NT2/D1 (cell line): Measurements from ENCODE around the gene IL22RA2.

Experiments
- DNase-seq: peaks from one replicate; pipeline ENCODE4 v3.0.0-alpha.2; 2011; ENCODE audit warnings: low read depth, low spot score
- H3K27me3 ChIP-seq: 2 replicates; pipeline ENCODE4 v1.6.0; 2011; ENCODE audit warnings: mild to moderate bottlenecking; ENCODE audit not compliant: insufficient read length, insufficient read depth
- H3K36me3 ChIP-seq: 2 replicates; pipeline ENCODE4 v1.6.1; 2011; ENCODE audit warnings: mild to moderate bottlenecking, low read length, mixed read lengths; ENCODE audit not compliant: insufficient read depth, insufficient read length
- H3K4me1 ChIP-seq: 2 replicates; pipeline ENCODE4 v1.5.1; 2011; ENCODE audit not compliant: insufficient read depth, insufficient read length
- H3K4me3 ChIP-seq: 2 replicates; pipeline ENCODE4 v1.5.1; 2011; ENCODE audit warnings: low read depth; ENCODE audit not compliant: insufficient read length
- H3K9ac ChIP-seq: 2 replicates; pipeline ENCODE4 v1.6.0; 2011; ENCODE audit warnings: low read depth; ENCODE audit not compliant: insufficient read length
- H3K9me3 ChIP-seq: 2 replicates; pipeline ENCODE4 v1.5.1; 2011; ENCODE audit warnings: mild to moderate bottlenecking, low read length; ENCODE audit not compliant: insufficient read depth
- SUZ12 ChIP-seq: IDR thresholded peaks from 2 replicates; pipeline ENCODE4 v1.6.1; 2011; ENCODE audit not compliant: insufficient read length, insufficient read depth; ENCODE audit errors: extremely low read depth
- YY1 ChIP-seq: IDR thresholded peaks from 2 replicates; pipeline ENCODE4 v1.6.1; 2011; ENCODE audit not compliant: insufficient read length, insufficient read depth
- ZNF274 ChIP-seq: IDR thresholded peaks from 2 replicates; pipeline ENCODE4 v1.6.1; 2011; ENCODE audit warnings: mild to moderate bottlenecking, low read depth, low read length

The IL22RA2 gene

GRCh38 chr6:137185290-137185689 lies 11.8 kb upstream of the IL22RA2 start:
- TF ChIP-seq SUZ12 (no peak), YY1 (no peak), ZNF274 (no peak)
- Histone ChIP-seq H3K4me3 (no peak overlapping the region), H3K9me3 (peaks cover 95% of the 10 kb centered on the region), H3K4me1 (no peaks in the 10 kb centered on the region), H3K9ac (no peak overlapping the region), H3K27me3 (no peaks in the 10 kb centered on the region), H3K36me3 (no peaks in the 10 kb centered on the region)
- no peak for DNase-seq

- TF ChIP-seq SUZ12 (no peak), YY1 (no peak), ZNF274 (no peak)
- Histone ChIP-seq H3K4me1 (no peaks in the 10 kb centered on the region), H3K36me3 (no peaks in the 10 kb centered on the region), H3K4me3 (no peak overlapping the region), H3K9ac (no peak overlapping the region), H3K9me3 (peaks cover 77% of the 10 kb centered on the region), H3K27me3 (no peaks in the 10 kb centered on the region)
- DNase-seq = no peak
These were observed 9.2 kb upstream of the IL22RA2 start for GRCh38 chr6:137182654-137183073.

- no peak for DNase-seq
- no peak for TF ChIP-seq YY1
- no peak for TF ChIP-seq ZNF274
- no peak for TF ChIP-seq SUZ12
- H3K27me3 ChIP-seq = no peaks in the 10 kb centered on the region
- H3K9me3 ChIP-seq = peaks cover 74% of the 10 kb centered on the region
- no peaks in the 10 kb centered on the region for H3K4me1 ChIP-seq
- H3K4me3 ChIP-seq = no peak overlapping the region
- no peaks in the 10 kb centered on the region for H3K36me3 ChIP-seq
- H3K9ac ChIP-seq = no peak overlapping the region
These were observed 8.6 kb upstream of the IL22RA2 start for GRCh38 chr6:137181891-137182653.

GRCh38 chr6:137177611-137178010 lies 4.2 kb upstream of the IL22RA2 start:
- Histone ChIP-seq H3K9ac (no peak overlapping the region), H3K4me3 (no peak overlapping the region), H3K4me1 (no peaks in the 10 kb centered on the region), H3K27me3 (no peaks in the 10 kb centered on the region), H3K36me3 (no peaks in the 10 kb centered on the region), H3K9me3 (peaks cover 40% of the 10 kb centered on the region)
- TF ChIP-seq ZNF274 (no peak), SUZ12 (no peak), YY1 (no peak)
- DNase-seq = no peak

GRCh38 chr6:137176729-137177128 lies 3.3 kb upstream of the IL22RA2 start:
- H3K4me1 ChIP-seq = no peaks in the 10 kb centered on the region
- peaks cover 31% of the 10 kb centered on the region for H3K9me3 ChIP-seq
- H3K4me3 ChIP-seq = no peak overlapping the region
- no peaks in the 10 kb centered on the region for H3K36me3 ChIP-seq
- TF ChIP-seq SUZ12 (no peak), ZNF274 (no peak), YY1 (no peak)
- H3K27me3 ChIP-seq = no peaks in the 10 kb centered on the region
- no peak overlapping the region for H3K9ac ChIP-seq
- no peak for DNase-seq

GRCh38 chr6:137175868-137176245 lies 2.4 kb upstream of the IL22RA2 start:
- H3K36me3 ChIP-seq = no peaks in the 10 kb centered on the region
- TF ChIP-seq ZNF274 (no peak), SUZ12 (no peak), YY1 (no peak)
- H3K4me3 ChIP-seq = no peak overlapping the region
- no peaks in the 10 kb centered on the region for H3K4me1 ChIP-seq
- peaks cover 26% of the 10 kb centered on the region; the same call in 1 of the 2 replicates for H3K9me3 ChIP-seq
- H3K27me3 ChIP-seq = no peaks in the 10 kb centered on the region
- no peak overlapping the region for H3K9ac ChIP-seq
- no peak for DNase-seq

- H3K4me3 ChIP-seq = no peak overlapping the region
- no peak overlapping the region for H3K9ac ChIP-seq
- DNase-seq = no peak
- no peaks in the 10 kb centered on the region for H3K27me3 ChIP-seq
- H3K9me3 ChIP-seq = peaks cover 26% of the 10 kb centered on the region; the same call in 1 of the 2 replicates
- no peaks in the 10 kb centered on the region for H3K36me3 ChIP-seq
- TF ChIP-seq YY1 (no peak), SUZ12 (no peak), ZNF274 (no peak)
- no peaks in the 10 kb centered on the region for H3K4me1 ChIP-seq
These were observed 1.9 kb upstream of the IL22RA2 start for GRCh38 chr6:137175157-137175867.
